HG02938 (cell line): ENCODE data around the gene VWA3B.

Experiments used
- ATAC-seq: cut with Tn5 transposase; IDR thresholded peaks from one replicate; pipeline ENCODE4 v1.9.1; 2021; ENCODE audit warnings: mild to moderate bottlenecking, moderate library complexity; ENCODE audit not compliant: unreplicated experiment

The VWA3B gene

GRCh38 chr2:98172150-98172765 lies 85.3 kb downstream of the VWA3B start:
- ATAC-seq, result no peak

- ATAC-seq, result no peak
Observed at GRCh38 chr2:98172951-98173350, 86.0 kb downstream of the VWA3B start.

DNA sequence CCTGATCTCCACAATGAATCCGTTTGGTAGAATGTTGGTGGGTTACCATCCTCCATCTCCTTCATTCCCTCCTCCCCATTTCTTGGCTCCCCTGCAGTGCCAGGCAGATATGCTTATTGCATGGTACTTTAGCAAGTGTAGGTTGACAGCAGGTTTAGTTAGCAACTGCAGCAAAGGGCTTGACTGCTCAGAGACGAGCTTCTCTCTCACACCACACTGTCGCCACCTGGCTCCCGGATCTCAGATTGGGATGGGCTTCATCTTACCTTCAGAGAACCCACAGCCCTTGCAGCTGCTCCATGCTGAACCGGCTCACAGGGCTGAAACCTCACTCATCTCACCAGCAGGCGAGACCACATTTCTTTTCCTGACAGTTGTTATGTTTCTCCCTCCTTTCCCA lies 88.8 kb downstream of the VWA3B start:
- ATAC-seq, result no peak

DNA sequence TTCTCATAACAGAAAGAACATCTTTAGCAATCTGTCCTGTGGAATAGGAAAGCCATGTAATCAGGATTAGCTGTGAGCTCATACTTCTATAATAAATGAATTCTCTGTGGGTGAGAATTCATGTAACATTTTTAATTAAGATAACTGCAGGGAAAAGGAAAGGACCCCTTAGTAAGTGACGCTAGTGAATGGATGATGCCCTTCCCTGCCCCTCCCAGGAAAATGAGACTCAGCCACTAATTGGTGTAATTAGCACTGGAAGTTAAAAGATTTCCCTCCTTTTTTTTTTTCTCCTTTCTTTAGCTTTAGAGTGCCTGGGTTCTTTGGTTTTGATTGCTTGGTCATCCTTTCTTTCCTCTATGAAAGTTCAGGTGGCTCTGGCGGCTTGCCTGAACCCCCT lies 90.3 kb downstream of the VWA3B start:
- no peak for ATAC-seq

DNA sequence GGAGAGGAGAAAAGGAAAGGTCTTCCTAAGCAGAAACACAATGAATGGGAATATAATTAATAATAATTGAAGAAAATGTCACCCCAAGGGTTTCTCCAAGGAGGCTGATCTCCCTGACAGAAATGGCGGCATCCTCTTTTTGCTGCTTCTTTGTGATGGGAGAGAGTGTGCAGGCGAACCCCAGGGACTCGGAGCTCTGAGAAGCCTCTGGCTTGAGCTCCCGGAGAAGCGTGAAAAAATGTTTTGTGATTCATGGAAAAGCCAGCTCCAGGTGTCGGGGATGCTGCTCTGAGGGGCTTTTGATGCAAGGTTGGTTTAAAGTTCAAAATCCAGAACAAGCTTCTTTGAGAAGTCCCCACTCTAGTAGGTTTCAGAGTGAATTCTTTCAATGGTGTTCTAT lies 91.0 kb downstream of the VWA3B start:
- no peak for ATAC-seq

GRCh38 chr2:98180456-98180855 lies 93.5 kb downstream of the VWA3B start:
- ATAC-seq, result no peak

DNA sequence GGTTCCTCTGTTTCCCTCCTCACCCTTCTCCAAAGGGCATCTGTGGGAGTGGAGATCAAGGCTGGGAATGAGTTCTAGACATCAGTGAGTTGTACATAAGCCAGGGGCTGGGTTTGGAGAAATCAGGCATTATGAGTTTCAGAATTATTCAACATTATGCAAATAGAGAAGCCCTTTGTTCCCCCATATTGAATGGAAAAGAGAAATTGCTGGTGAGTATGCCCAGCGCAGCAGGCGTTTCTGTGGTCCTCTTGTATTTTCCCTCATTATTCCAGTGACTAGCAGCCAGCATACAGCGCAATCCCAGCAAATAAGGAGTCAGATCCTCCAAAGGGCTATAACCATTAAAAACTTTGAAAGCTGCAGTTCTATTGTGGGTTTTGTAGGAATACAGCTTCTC lies 94.4 kb downstream of the VWA3B start:
- no peak for ATAC-seq

DNA sequence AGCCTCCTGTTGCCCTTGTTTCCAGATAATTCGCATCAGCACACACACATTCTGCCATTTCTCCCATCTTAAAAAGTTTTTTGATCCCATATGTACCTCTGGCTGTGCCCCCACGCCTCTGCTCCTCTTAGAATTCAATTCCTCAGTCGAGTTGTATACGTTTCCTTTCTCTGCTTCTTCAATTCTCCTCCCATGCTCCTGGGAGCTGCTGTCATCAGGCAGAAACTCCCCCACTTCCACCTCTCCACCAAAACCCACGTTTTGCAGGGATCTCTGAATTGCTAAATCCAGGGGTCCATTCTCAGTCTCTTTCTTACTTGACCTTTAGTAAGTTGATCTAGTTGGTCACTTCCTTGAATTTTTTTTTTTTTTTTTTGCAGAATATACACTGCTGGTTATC lies 98.8 kb downstream of the VWA3B start:
- ATAC-seq, result no peak

DNA sequence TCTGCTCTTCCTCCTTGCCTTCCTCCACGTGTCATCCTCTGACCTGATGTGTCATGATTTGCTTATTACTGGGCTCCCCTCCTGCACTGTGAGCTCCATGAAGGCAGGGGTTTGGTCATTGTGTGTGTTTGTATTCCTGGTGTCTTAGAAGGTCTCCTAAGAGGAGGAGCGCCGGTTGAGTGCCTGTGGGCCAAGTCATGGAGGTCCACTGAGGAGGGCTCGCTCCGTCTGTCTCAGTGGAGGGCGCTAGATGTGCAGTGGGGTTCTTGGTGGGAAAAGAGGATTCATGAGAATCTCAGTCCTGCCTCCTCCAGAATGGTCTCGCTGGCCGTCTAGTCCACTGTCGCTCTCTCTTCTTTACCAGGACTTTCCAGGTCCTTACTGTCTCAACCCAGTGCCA lies 100.2 kb downstream of the VWA3B start:
- no peak for ATAC-seq

DNA sequence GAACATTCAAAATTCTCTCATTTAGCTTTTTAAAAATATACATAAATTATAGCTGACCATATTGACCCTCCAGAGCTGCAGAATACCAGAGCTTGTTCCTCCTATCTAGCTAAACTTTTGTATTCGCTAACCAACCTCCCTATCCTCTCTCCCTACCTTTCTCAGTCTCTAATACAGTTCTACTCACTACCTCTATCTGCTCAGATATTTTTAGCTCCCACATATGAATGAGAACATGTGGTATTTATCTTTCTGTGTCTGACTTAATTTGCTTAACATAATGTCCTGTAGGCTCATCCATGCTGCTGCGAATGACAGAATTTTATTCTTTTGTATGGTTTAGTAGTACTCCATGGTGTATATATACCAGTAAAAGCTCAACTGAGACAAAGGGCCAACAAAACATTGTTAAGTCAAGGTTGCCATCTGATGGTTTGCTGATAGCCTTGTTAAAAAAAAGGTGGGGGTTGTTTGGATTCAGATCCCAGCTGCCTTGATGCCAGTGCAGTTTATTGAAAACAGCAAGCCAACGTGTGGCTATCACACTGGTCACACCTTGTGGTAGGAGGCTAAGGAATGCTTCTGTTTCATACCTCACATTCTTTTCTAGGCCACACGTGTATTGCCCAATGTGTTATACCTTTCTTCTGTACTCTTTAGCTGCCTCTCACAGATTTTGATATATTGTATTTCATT lies 101.5 kb downstream of the VWA3B start:
- ATAC-seq, result no peak

GRCh38 chr2:98191883-98192282 lies 104.9 kb downstream of the VWA3B start:
- ATAC-seq, result no peak

GRCh38 chr2:98201576-98201975 lies 114.6 kb downstream of the VWA3B start:
- ATAC-seq, result no peak

DNA sequence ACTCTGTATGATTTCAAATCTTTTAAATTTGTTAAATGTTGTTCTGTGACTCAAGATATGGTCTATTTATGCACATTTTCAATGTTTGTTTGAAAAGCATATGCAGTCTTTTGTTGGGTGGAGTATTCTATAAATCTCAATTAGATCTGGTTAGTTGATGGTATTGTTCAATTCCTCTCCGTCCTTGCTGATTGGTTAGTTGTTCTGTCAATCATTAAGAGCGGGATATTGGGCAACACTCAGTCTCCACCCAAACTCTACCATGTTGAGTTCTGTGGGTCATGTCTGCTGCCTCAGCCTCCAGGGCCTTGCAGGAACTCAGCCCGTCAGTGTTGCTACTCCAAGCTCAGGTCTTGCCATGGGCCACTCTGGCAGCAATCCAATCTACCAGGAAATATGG lies 118.9 kb downstream of the VWA3B start:
- no peak for ATAC-seq

DNA sequence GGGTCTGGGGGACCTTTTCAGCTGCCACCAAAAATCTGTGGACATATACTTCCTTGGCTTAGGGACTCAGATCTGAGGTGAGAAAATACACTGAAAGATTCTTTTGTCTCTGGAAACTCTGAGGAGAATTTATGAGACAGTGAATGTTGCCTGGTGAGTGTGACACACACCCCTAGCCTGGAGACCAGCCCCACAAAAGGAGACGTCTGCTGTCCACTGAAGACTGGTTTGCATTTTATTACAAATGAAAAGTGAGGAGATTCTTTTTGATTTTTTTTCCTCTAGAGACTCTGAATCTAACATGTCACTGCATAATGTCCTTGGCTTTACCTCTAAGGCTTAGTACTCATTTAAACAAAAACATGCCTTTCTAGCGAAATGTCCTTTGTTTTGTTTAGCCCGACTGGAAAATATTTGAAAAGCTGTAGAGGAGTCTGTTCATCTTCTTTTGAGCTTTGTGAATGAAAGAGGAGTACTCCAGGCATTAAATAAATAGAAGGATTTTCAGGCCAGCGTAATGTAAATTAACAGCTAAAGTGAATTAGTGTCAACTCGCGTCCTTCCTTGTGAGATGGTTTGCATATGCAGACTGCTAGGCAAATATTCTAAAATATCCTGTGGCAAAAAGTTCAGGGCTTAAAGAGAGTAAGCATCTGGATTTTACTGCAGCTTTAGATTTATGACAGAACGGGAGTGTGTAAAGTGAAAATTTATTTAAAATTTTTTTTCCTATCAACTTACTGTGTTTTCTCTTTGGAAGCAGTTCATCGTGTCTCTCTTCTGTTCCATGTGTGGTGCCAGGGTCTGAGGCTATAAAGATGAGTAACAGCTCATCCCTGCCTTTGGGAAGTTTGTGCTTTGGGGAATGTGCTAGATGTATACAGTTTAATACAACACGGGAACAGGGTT lies 125.4 kb downstream of the VWA3B start:
- ATAC-seq, result no peak

DNA sequence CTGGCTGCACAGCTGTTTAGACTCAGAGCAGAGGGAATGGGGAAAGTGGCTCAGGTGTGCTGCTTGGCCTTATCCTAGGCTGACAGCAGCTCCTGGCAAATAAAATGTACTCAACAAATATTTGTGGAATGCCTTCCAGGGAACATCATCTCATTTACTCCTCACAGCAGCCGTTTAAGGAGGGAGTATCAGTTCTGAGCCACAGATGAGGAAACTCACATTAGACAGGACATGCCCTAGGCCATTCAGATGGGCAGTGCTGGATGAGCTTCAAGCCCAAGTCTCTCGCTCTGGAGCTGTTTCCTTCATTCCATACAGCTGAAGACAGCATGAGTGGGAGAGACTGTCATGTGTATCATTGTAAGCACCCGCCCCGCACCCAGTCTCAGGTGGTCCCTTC lies 129.6 kb downstream of the VWA3B start:
- ATAC-seq, result no peak

DNA sequence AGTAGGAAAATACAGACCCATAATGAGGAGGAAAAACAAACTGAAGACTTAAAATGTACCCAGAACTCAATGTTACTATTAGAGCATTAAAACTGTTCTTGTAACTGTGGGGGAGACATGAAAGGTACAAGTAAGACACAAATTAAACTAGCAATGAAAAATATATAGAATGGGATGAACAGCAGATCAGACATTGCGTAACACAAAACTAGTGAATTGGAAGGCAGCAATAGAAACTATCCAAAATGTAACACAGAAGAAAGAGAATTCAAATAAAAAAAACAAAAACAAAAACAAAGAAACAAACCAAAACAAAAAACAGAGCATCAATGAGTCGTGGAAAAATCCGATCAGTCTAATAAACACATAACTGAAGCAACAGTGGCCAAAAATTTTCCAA lies 132.2 kb downstream of the VWA3B start:
- no peak for ATAC-seq

GRCh38 chr2:98233941-98234340 lies 147.0 kb downstream of the VWA3B start:
- ATAC-seq, result no peak

GRCh38 chr2:98234776-98235175 lies 147.8 kb downstream of the VWA3B start:
- no peak for ATAC-seq

- no peak for ATAC-seq
Observed at GRCh38 chr2:98236935-98237334, 150.0 kb downstream of the VWA3B start.

- ATAC-seq, result no peak
Observed at GRCh38 chr2:98240786-98241398, 153.9 kb downstream of the VWA3B start.

GRCh38 chr2:98241592-98241991 lies 154.6 kb downstream of the VWA3B start:
- ATAC-seq, result no peak
